Esophagus muscularis mucosa (tissue), 4 donors: ENCODE results near the gene DAPP1. TPM values are rescaled to one million over a fixed set of nuclear protein-coding genes. Genes with fewer than 3 reads are reported as not detected.

ENCODE experiments used
- DNase-seq: peaks from one replicate; pipeline ENCODE4 v3.0.0-alpha.2; 2017; ENCODE audit errors: extremely low spot score
- H3K27ac ChIP-seq, 4 donors: fragments of 200-600 bp; sonication (generic); replicated peaks in 1 of 4; 1 replicate in 3 of 4; 2 replicates in 1 of 4; pipeline ENCODE4 v1.5.1; 2016 to 2019; ENCODE audit warnings: mild to moderate bottlenecking in 1 of 4
- H3K27me3 ChIP-seq, 4 donors: fragments of 200-600 bp; sonication (generic); one replicate each; pipeline versions ENCODE4 v1.5.1 to v1.6.0; 2016 to 2019
- H3K36me3 ChIP-seq, 4 donors: fragments of 200-600 bp; sonication (generic); one replicate each; pipeline ENCODE4 v1.5.1; 2016 to 2019
- H3K4me1 ChIP-seq, 4 donors: fragments of 200-600 bp; sonication (generic); one replicate each; pipeline ENCODE4 v1.5.1; 2016 to 2019
- H3K4me3 ChIP-seq, 4 donors: fragments of 200-600 bp; sonication (generic); 1 replicate in 2 of 4; 2 replicates in 2 of 4; pipeline ENCODE4 v1.5.1; 2016 to 2019; ENCODE audit warnings: mild to moderate bottlenecking in 4 of 4, moderate library complexity in 1 of 4
- H3K9me3 ChIP-seq, 4 donors: fragments of 200-600 bp; sonication (generic); 1 replicate in 3 of 4; 2 replicates in 1 of 4; pipeline ENCODE4 v1.5.1; 2016 to 2019
- EP300 ChIP-seq: sonication (generic); formaldehyde crosslinking; IDR thresholded peaks from one replicate; pipeline ENCODE4 v1.6.1; 2017; ENCODE audit warnings: antibody characterized with exemption
- POLR2A ChIP-seq: fragments of 450-650 bp; IDR thresholded peaks from one replicate; pipeline ENCODE4 v1.6.1; 2017; ENCODE audit warnings: antibody characterized with exemption, moderate library complexity, mild to moderate bottlenecking, low read depth
- POLR2AphosphoS5 ChIP-seq, 2 donors: sonication (generic); formaldehyde crosslinking; IDR thresholded peaks; one replicate each; pipeline ENCODE4 v1.6.1; 2017; ENCODE audit warnings: antibody characterized with exemption in 2 of 2
- WGBS: methylation state at CpG from one replicate; pipeline ENCODE4 v1.1.5; 2018; 5-methylcytosine and 5-hydroxymethylcytosine counted together
- intact Hi-C: fragments of 100-400 bp; cut with DNase I; formaldehyde crosslinking; loops from one replicate; pipeline ENCODE4 v1.15.1; 2023
- total RNA-seq, 4 donors: library from RNA; depleted of rRNA; stranded (reverse); fragments of >200 nt; gene quantifications; one replicate each; pipeline versions ENCODE4 v1.1.0 to v1.2.1, GENCODE V29; 2016
- TF ChIP-seq, protein P1 (sequence below), 3 experiments: fragments of 200-600 bp in 2 of 3; fragments of 450-650 bp in 1 of 3; sonication (generic) in 2 of 3; IDR thresholded peaks; one replicate each; pipeline ENCODE4 v1.5.1; 2017 to 2019; ENCODE audit warnings: antibody characterized with exemption in 3 of 3, mild to moderate bottlenecking in 2 of 3, moderate library complexity in 1 of 3

DAPP1 gene
- total RNA-seq, 4 donors from 2014 or later = 0.86 to 2.5 (median 1.1) TPM

DNA sequence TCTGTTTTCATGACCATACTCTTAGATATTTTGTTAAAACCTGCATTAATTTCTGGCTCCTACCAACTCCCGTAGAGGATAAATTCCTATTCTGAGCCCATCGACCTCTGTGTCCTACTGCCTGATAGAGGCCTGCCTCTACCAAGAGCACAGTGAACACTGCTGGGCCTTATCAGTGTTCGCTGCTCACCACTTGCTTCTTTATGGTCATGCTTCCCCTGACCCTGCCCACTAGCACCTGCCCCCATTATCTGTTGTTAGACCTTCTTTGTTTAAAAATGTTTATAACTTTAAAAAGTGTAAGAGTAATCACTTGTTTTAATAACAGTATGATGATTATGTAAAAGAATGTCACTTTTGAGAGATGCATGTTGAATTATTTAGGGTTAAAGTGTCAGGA, 6.1 kb downstream of the DAPP1 start:
- intact Hi-C loops = no loop called here
- Histone ChIP-seq H3K36me3 (no peaks in the 10 kb centered on the region), H3K4me1 (peaks cover 4 to 16% (median 12%) of the 10 kb centered on the region in 4 donors), H3K4me3 (no peak overlapping the region), H3K27me3 (no peaks in the 10 kb centered on the region), H3K27ac (no peak overlapping the region), H3K9me3 (no peaks in the 10 kb centered on the region)
- TF ChIP-seq POLR2AphosphoS5 (IDR thresholded peaks at IDR 0.05) (no peak), EP300 (no peak), POLR2A (no peak)
- TF ChIP-seq, protein P1, sequence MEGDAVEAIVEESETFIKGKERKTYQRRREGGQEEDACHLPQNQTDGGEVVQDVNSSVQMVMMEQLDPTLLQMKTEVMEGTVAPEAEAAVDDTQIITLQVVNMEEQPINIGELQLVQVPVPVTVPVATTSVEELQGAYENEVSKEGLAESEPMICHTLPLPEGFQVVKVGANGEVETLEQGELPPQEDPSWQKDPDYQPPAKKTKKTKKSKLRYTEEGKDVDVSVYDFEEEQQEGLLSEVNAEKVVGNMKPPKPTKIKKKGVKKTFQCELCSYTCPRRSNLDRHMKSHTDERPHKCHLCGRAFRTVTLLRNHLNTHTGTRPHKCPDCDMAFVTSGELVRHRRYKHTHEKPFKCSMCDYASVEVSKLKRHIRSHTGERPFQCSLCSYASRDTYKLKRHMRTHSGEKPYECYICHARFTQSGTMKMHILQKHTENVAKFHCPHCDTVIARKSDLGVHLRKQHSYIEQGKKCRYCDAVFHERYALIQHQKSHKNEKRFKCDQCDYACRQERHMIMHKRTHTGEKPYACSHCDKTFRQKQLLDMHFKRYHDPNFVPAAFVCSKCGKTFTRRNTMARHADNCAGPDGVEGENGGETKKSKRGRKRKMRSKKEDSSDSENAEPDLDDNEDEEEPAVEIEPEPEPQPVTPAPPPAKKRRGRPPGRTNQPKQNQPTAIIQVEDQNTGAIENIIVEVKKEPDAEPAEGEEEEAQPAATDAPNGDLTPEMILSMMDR (IDR thresholded peaks at IDR 0.05) = no peak
- no peak for DNase-seq
- 89% methylated on average over 3 of the region's 3 CpGs for WGBS

DNA sequence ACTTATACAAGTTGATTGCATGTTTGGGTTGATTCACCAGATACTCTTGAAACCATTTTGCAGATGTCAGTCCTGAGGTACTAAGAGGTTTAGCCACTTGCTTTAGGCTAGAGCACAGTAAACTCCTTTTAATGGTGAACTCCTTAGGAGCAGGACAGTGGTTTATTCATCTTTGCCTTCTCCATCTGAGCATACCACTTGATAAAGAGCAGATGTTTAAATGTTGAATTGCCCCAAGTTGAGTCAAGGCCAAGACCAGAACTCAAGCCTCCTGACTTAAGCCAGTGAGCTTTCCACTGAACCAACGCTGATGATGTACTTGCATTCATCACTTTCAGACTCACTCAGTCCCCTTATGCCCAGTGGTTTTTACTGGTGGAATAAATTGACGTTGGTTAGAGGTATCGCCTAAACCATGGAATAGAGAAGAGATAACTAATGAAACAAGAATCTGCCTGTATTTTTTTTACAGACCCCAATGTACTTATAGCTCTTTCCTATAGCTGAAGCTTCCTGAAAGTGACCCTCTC, 7.5 kb downstream of the DAPP1 start:
- Histone ChIP-seq H3K27ac (no peak overlapping the region), H3K4me1 (peaks cover 4 to 16% (median 10%) of the 10 kb centered on the region in 4 donors), H3K36me3 (no peaks in the 10 kb centered on the region), H3K27me3 (no peaks in the 10 kb centered on the region), H3K4me3 (no peak overlapping the region), H3K9me3 (no peaks in the 10 kb centered on the region)
- 91% methylated on average over 3 of the region's 3 CpGs for WGBS
- no peak for TF ChIP-seq POLR2AphosphoS5 (IDR thresholded peaks at IDR 0.05)
- TF ChIP-seq, protein P1 (IDR thresholded peaks at IDR 0.05) = no peak
- TF ChIP-seq POLR2A = no peak
- TF ChIP-seq EP300 = no peak
- intact Hi-C loops = no loop called here
- DNase-seq = no peak

DNA sequence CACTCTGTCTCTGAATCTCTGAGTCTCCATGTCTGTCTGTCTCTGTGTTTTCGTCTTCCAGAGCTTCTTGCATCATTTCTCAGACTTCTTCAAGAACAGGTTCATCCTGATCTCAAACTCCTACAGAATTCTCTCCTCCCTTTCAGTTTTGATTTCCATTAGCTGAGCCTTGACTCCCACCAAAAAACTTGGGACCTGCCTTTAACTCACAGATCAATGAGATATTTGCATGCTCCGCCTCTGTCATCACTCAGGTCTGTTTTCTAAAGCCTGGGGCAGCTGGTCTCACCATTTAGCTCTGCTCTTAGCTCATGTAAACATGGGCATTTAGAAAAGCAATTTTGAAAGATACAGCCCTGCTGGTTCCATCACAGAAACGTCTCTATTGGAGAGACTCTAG, 8.6 kb downstream of the DAPP1 start:
- TF ChIP-seq, protein P1 (IDR thresholded peaks at IDR 0.05) = no peak
- no peak for TF ChIP-seq POLR2AphosphoS5 (IDR thresholded peaks at IDR 0.05)
- H3K27ac ChIP-seq = no peak overlapping the region
- intact Hi-C loops = no loop called here
- no peaks in the 10 kb centered on the region for H3K36me3 ChIP-seq
- no peak overlapping the region for H3K4me3 ChIP-seq
- no peaks in the 10 kb centered on the region for H3K27me3 ChIP-seq
- peaks cover 0 to 8% (median 6%) of the 10 kb centered on the region in 4 donors for H3K4me1 ChIP-seq
- H3K9me3 ChIP-seq = no peaks in the 10 kb centered on the region
- DNase-seq = no peak
- 69% methylated on average over 3 of the region's 3 CpGs for WGBS

DNA sequence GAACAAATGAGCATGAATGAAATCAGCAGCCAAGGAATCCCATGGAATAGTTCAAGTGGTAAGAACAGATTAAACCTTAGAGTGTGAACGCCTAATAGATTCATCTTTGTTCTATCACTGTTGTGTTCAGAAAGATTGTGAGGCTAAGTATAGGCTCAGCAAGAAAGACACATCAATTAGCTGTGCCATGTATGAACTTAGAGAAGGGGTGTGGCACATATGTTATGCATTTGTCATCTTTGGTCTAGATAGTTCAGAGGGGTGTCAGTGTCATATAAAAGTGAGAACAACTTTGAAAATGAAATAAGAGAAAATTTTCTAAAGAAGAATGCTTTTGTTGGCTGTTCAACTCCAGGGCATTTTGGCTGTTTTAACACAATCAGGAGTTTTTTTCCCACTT, 9.4 kb downstream of the DAPP1 start:
- no peak overlapping the region for H3K27ac ChIP-seq
- peaks cover 0 to 8% (median 0%) of the 10 kb centered on the region in 4 donors for H3K4me1 ChIP-seq
- H3K4me3 ChIP-seq = no peak overlapping the region
- DNase-seq = no peak
- 94% methylated on average over 1 of the region's 1 CpG for WGBS
- no peaks in the 10 kb centered on the region for H3K36me3 ChIP-seq
- no peaks in the 10 kb centered on the region for H3K27me3 ChIP-seq
- H3K9me3 ChIP-seq = no peaks in the 10 kb centered on the region
- intact Hi-C loops = no loop called here
- TF ChIP-seq POLR2AphosphoS5 (IDR thresholded peaks at IDR 0.05) (no peak), POLR2A (no peak), EP300 (no peak)
- TF ChIP-seq, protein P1 (IDR thresholded peaks at IDR 0.05) = no peak

DNA sequence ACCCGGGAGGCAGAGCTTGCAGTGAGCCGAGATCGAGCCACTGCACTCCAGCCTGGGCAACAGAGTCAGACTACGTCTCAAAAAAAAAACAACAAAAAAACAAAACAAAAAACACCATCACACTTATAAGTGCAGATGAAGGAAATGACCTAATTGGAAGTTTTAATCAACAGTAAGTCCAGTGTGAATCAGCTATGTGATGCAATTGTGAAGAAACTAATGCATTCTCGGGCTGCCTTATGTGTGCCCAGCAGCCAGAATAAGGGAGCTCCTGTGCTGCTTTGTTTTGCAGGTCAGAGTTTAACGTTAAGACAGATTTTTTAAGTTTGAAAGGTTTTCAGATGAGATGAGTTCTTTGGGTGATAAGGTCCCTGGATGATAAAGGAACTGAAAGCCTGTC, 10.8 kb downstream of the DAPP1 start:
- Histone ChIP-seq H3K27ac (no peak overlapping the region), H3K4me3 (no peak overlapping the region), H3K4me1 (peaks cover 3 to 6% (median 4%) of the 10 kb centered on the region in 4 donors), H3K9me3 (no peaks in the 10 kb centered on the region), H3K36me3 (no peaks in the 10 kb centered on the region), H3K27me3 (no peaks in the 10 kb centered on the region)
- 89% methylated on average over 6 of the region's 6 CpGs for WGBS
- intact Hi-C loops = no loop called here
- no peak for DNase-seq
- TF ChIP-seq POLR2A = no peak
- TF ChIP-seq POLR2AphosphoS5 (IDR thresholded peaks at IDR 0.05) = no peak
- TF ChIP-seq, protein P1 (IDR thresholded peaks at IDR 0.05) = no peak
- no peak for TF ChIP-seq EP300
